22Rv1 (cell line): ENCODE results near the gene ACKR3.

Source experiments
- CTCF ChIP-seq: fragments of 450-650 bp; IDR thresholded peaks from 2 replicates; pipeline ENCODE4 v1.5.1; 2017; ENCODE audit warnings: mild to moderate bottlenecking
- ZFX ChIP-seq: fragments of 450-650 bp; IDR thresholded peaks from 2 replicates; pipeline ENCODE4 v1.6.1; 2017; ENCODE audit warnings: antibody characterized with exemption, borderline replicate concordance

- no peak for TF ChIP-seq CTCF
- no peak for TF ChIP-seq ZFX
Observed at GRCh38 chr2:236576087-236576486, 6.5 kb downstream of the ACKR3 start.
